Tibial nerve (tissue), 4 donors: ENCODE results near the gene CEP128. TPM values are rescaled to one million over a fixed set of nuclear protein-coding genes. Genes with fewer than 3 reads are reported as not detected.

Experiments
- DNase-seq, 2 donors: peaks; one replicate each; pipeline ENCODE4 v3.0.0-alpha.2; 2019; ENCODE audit warnings: low spot score in 2 of 2
- H3K27ac ChIP-seq, 4 donors: fragments of 200-600 bp; sonication (generic) in 3 of 4; one replicate each; pipeline ENCODE4 v1.5.1; 2017 to 2019; ENCODE audit warnings: mild to moderate bottlenecking in 1 of 4
- H3K27me3 ChIP-seq, 2 donors: fragments of 200-600 bp; sonication (generic) in 1 of 2; one replicate each; pipeline versions ENCODE4 v1.5.1 to v1.6.0; 2017 to 2019
- H3K36me3 ChIP-seq, 3 donors: fragments of 200-600 bp; sonication (generic); one replicate each; pipeline ENCODE4 v1.5.1; 2018 to 2019
- H3K4me1 ChIP-seq, 4 donors: fragments of 200-600 bp; sonication (generic) in 3 of 4; one replicate each; pipeline ENCODE4 v1.5.1; 2017 to 2019
- H3K4me3 ChIP-seq, 4 donors: fragments of 200-600 bp; sonication (generic) in 3 of 4; one replicate each; pipeline ENCODE4 v1.5.1; 2017 to 2019; ENCODE audit warnings: mild to moderate bottlenecking in 1 of 4, moderate library complexity in 1 of 4
- H3K9me3 ChIP-seq, 4 donors: fragments of 200-600 bp; sonication (generic) in 3 of 4; one replicate each; pipeline ENCODE4 v1.5.1; 2017 to 2019
- EP300 ChIP-seq, 2 donors: sonication (generic); formaldehyde crosslinking; IDR thresholded peaks; one replicate each; pipeline ENCODE4 v1.6.1; 2017; ENCODE audit warnings: antibody characterized with exemption in 2 of 2, mild to moderate bottlenecking in 1 of 2
- POLR2A ChIP-seq, 2 donors: fragments of 450-650 bp; IDR thresholded peaks; one replicate each; pipeline ENCODE4 v1.6.1; 2017; ENCODE audit warnings: antibody characterized with exemption in 2 of 2, mild to moderate bottlenecking in 2 of 2, moderate library complexity in 2 of 2
- WGBS, 2 donors: methylation state at CpG; one replicate each; pipeline ENCODE4 v1.1.5; 2018; 5-methylcytosine and 5-hydroxymethylcytosine counted together
- total RNA-seq, 4 donors: library from RNA; depleted of rRNA; stranded (reverse); fragments of >200 nt; gene quantifications; one replicate each; pipeline ENCODE4 v1.1.0, GENCODE V29; 2016
- TF ChIP-seq, protein P1 (sequence below), 5 experiments: fragments of 200-600 bp in 3 of 5; fragments of 450-650 bp in 2 of 5; sonication (generic) in 3 of 5; IDR thresholded peaks; one replicate each; pipeline ENCODE4 v1.5.1; 2016 to 2019; ENCODE audit warnings: antibody characterized with exemption in 5 of 5, mild to moderate bottlenecking in 3 of 5, moderate library complexity in 2 of 5

CEP128 gene
- total RNA-seq, 4 donors from 2014 or later, result 7.3 to 13.9 (median 12.5) TPM

DNA sequence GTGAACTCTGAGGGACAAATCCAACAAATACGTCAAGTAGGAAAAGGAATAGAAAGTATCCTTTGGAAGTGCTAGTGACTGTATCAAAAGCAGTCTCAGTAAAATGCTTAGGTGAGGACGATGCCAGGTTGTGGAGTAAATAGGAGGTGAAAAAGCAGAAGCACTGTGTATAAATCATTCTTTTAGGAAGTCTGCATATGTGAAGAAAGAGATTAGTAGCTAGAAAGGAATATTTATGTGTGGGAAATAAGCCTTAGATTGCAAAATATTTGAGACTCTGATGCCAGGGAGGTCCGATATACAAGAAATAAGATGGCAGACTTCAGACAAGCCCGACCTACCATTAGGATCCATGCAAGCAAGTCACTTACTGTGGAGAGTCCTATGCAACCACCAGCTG lies 7.9 kb downstream of the CEP128 start:
- H3K36me3 ChIP-seq, result no peaks in the 10 kb centered on the region
- H3K9me3 ChIP-seq, result peaks cover 0 to 4% (median 0%) of the 10 kb centered on the region in 4 donors
- 73 to 74% methylated on average over 4 of the region's 4 CpGs for WGBS, 2 donors
- no peaks in the 10 kb centered on the region for H3K4me1 ChIP-seq
- no peak for DNase-seq
- TF ChIP-seq, protein P1, sequence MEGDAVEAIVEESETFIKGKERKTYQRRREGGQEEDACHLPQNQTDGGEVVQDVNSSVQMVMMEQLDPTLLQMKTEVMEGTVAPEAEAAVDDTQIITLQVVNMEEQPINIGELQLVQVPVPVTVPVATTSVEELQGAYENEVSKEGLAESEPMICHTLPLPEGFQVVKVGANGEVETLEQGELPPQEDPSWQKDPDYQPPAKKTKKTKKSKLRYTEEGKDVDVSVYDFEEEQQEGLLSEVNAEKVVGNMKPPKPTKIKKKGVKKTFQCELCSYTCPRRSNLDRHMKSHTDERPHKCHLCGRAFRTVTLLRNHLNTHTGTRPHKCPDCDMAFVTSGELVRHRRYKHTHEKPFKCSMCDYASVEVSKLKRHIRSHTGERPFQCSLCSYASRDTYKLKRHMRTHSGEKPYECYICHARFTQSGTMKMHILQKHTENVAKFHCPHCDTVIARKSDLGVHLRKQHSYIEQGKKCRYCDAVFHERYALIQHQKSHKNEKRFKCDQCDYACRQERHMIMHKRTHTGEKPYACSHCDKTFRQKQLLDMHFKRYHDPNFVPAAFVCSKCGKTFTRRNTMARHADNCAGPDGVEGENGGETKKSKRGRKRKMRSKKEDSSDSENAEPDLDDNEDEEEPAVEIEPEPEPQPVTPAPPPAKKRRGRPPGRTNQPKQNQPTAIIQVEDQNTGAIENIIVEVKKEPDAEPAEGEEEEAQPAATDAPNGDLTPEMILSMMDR (IDR thresholded peaks at IDR 0.05), result no peak
- TF ChIP-seq EP300 (IDR thresholded peaks at IDR 0.05), result no peak
- no peak for TF ChIP-seq POLR2A (IDR thresholded peaks at IDR 0.05)
- H3K4me3 ChIP-seq, result no peak overlapping the region
- H3K27ac ChIP-seq, result no peak overlapping the region
- no peaks in the 10 kb centered on the region for H3K27me3 ChIP-seq

DNA sequence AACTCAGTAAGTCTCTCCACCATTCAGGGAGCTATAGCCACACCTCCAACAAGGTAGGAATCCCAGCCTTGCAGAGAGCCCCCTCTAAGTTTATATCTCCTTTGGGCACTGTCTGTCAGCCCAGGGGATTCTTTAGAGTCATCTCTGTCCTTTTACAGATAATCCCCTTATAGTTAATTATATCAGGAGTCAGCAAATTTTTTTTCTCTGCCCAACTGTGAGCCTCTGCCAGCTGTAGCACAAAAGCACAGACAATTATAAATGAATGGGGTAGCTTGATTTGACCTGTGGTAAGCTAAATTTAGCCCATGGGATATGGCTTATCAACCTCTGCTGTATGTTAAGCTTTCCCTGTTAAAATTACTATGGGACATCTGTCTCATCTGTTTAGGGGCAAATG lies 8.3 kb downstream of the CEP128 start:
- no peaks in the 10 kb centered on the region for H3K4me1 ChIP-seq
- H3K4me3 ChIP-seq, result no peak overlapping the region
- H3K27me3 ChIP-seq, result no peaks in the 10 kb centered on the region
- peaks cover 0 to 6% (median 0%) of the 10 kb centered on the region in 4 donors for H3K9me3 ChIP-seq
- TF ChIP-seq, protein P1 (IDR thresholded peaks at IDR 0.05), result no peak
- TF ChIP-seq POLR2A (IDR thresholded peaks at IDR 0.05) (no peak), EP300 (IDR thresholded peaks at IDR 0.05) (no peak)
- no peaks in the 10 kb centered on the region for H3K36me3 ChIP-seq
- no peak for DNase-seq
- H3K27ac ChIP-seq, result no peak overlapping the region

DNA sequence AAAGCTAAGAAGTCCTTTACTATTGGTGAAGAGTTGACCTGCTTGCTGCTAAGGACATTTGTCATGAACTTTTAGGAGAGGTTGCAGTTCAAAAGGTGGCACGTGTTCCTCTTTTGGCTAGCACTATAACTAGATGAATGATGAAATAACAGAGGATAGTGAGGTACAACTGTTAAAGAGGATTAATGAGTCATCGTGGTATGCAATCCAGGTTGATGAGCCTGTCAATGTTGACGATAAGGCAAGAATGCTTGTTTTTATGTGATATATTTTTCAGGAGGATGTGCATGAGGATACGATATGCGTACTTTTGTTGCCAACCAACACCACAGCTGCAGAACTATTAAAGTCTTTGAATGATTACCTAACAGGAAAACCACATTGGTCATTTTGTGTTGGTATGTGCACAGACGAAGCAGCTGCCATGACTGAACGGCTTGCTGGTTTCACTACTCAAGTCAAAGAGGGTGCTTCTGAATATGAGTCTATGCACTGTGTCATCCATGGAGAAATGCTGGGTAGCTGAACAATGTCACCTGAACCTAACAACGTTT lies 10.6 kb downstream of the CEP128 start:
- Histone ChIP-seq H3K27ac (no peak overlapping the region), H3K4me3 (no peak overlapping the region), H3K27me3 (no peaks in the 10 kb centered on the region), H3K4me1 (no peaks in the 10 kb centered on the region), H3K9me3 (peaks cover 0 to 6% (median 0%) of the 10 kb centered on the region in 4 donors), H3K36me3 (no peaks in the 10 kb centered on the region)
- no peak for DNase-seq
- WGBS, 2 donors, result 73 to 76% methylated on average over 8 of the region's 8 CpGs
- no peak for TF ChIP-seq POLR2A (IDR thresholded peaks at IDR 0.05)
- TF ChIP-seq, protein P1 (IDR thresholded peaks at IDR 0.05), result no peak
- no peak for TF ChIP-seq EP300 (IDR thresholded peaks at IDR 0.05)

DNA sequence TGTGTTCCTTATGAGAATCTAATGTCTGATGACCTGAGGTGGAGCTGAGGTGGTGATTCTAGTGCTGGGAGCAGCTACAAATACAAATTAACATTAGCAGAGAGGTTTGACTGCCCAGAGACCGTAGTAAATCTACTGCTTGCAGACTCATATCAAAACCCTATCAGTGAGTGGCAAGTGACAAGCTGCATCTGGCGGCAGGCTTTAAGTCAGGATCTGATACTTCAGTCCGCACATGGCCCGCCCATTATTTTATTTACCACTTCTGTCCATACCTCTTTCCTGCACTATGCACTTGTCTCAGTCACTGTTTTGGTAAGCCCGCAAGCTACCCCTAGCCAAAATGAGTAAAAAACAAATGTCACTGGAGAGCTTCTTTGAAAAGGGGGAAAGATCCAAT lies 11.4 kb downstream of the CEP128 start:
- Histone ChIP-seq H3K27me3 (no peaks in the 10 kb centered on the region), H3K27ac (no peak overlapping the region), H3K36me3 (no peaks in the 10 kb centered on the region), H3K4me3 (no peak overlapping the region), H3K9me3 (peaks cover 0 to 6% (median 0%) of the 10 kb centered on the region in 4 donors), H3K4me1 (no peaks in the 10 kb centered on the region)
- 94 to 96% methylated on average over 5 of the region's 5 CpGs for WGBS, 2 donors
- DNase-seq, result no peak
- no peak for TF ChIP-seq EP300 (IDR thresholded peaks at IDR 0.05)
- TF ChIP-seq POLR2A (IDR thresholded peaks at IDR 0.05), result no peak
- TF ChIP-seq, protein P1 (IDR thresholded peaks at IDR 0.05), result no peak

DNA sequence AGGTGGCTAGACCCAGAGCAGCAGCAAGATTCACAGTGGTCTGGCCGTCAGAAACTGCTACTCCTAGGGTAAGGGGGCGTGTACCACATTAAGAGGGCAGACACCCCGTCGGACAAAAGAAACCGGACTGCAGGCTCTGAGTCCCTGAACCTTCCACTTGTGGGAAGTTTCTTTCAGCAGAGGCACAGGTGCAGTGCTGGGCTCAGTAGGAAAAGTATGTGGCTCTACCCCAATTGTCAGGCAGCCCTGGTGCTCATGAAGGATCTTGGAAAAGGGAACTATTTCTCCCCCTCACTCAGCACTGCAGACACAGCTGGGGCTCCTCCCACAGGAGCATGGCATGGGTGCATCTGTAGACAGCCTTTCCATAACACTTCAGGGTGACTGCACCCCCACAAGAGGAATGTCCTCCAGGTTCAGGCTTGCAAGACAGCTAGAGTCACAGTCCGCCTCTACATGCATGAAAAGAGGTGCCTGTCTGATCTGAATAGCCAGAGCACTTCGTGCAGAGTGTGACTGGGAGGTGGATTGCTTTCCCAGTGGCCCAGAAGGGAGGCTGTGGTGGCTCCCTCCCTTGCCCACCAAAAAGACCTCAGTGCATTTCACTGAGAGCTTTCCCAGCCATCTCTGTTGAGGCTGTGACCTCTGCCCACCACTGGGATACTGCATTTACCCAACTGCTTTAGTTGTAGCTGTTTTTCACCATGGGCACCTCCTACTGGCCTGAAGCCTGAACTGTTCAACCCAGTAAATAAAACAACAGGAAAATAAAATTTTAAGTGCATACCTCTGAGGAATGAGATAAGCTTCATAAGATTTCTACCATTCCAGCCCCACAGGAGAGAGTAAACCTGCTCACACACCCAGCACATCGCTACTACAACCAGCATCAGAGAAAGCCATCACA lies 14.2 kb downstream of the CEP128 start:
- no peaks in the 10 kb centered on the region for H3K4me1 ChIP-seq
- H3K27me3 ChIP-seq, result no peaks in the 10 kb centered on the region
- no peak overlapping the region for H3K4me3 ChIP-seq
- DNase-seq, result no peak
- H3K27ac ChIP-seq, result no peak overlapping the region
- 78 to 93% methylated on average over 7 to 8 of the region's 8 CpGs for WGBS, 2 donors
- TF ChIP-seq, protein P1 (IDR thresholded peaks at IDR 0.05), result no peak
- no peak for TF ChIP-seq POLR2A (IDR thresholded peaks at IDR 0.05)
- TF ChIP-seq EP300 (IDR thresholded peaks at IDR 0.05), result no peak
- no peaks in the 10 kb centered on the region for H3K36me3 ChIP-seq
- H3K9me3 ChIP-seq, result peaks cover 0 to 6% (median 0%) of the 10 kb centered on the region in 4 donors
